GM10248 (cell line): ENCODE data around the gene HACE1.

ENCODE experiments used
- CTCF ChIA-PET: fragments of 300-600 bp; sonication (Branson Sonifier 250); formaldehyde crosslinking; extraction: SDS; loops from one replicate; lab custom pipeline; 2021; ENCODE audit warnings: antibody characterized with exemption; lab: Yijun Ruan, JAX
- POLR2A ChIA-PET: fragments of 350-650 bp; sonication (Branson Sonifier 250); formaldehyde crosslinking; extraction: SDS; loops from one replicate; lab custom pipeline; 2020; ENCODE audit warnings: antibody characterized with exemption; lab: Yijun Ruan, JAX
- DNase-seq: peaks from one replicate; pipeline ENCODE4 v3.0.0; 2012; ENCODE audit errors: extremely low spot score
- TF ChIP-seq, protein P1 (sequence below): IDR thresholded peaks from 2 replicates; pipeline ENCODE4 v1.5.1; 2012; ENCODE audit warnings: mild to moderate bottlenecking, low read depth; ENCODE audit errors: extremely low read depth, missing control alignments, control extremely low read depth

HACE1 gene

DNA sequence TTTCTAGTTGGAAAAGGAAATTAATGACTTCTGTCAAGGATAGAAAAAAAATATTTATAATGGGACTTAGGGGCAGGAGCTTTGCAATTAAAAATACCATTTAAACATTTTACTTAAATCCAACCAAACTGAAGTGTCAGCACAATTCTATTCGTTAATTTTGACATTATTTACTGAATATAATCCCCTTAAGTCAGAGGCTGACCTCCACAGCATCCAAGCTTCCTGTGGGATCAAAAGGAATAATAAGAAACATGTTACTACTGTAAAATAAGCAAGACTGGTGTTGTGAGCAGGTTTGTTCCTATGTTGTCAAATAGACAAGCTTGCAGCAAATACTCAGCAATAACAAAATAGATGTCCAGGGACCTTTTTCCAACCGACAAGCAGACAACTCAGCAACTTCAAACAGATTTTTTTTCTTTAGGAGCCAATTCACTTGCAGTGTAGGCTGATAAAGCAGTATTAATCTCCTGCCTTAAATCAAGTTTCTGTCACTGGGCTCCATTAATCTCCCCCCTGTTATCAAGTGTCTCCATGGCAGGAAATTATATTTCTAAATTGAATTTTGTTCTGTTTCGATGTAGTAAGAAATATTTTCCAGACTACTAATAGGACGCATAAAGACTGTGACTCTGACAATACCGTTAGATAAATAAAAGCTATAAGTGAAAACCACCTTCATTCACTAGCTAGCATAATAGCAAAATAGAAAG lies 157.4 kb downstream of the HACE1 start:
- ChIA-PET CTCF (interaction anchor here (1.2 to 2.1 kb wide), 3 partner anchors 10 to 19 kb away, joined by 3 to 8 read pairs (median 6); no protein-coding TSS in a partner anchor), POLR2A (no interaction called here)
- TF ChIP-seq, protein P1, sequence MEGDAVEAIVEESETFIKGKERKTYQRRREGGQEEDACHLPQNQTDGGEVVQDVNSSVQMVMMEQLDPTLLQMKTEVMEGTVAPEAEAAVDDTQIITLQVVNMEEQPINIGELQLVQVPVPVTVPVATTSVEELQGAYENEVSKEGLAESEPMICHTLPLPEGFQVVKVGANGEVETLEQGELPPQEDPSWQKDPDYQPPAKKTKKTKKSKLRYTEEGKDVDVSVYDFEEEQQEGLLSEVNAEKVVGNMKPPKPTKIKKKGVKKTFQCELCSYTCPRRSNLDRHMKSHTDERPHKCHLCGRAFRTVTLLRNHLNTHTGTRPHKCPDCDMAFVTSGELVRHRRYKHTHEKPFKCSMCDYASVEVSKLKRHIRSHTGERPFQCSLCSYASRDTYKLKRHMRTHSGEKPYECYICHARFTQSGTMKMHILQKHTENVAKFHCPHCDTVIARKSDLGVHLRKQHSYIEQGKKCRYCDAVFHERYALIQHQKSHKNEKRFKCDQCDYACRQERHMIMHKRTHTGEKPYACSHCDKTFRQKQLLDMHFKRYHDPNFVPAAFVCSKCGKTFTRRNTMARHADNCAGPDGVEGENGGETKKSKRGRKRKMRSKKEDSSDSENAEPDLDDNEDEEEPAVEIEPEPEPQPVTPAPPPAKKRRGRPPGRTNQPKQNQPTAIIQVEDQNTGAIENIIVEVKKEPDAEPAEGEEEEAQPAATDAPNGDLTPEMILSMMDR, result no peak
- no peak for DNase-seq

DNA sequence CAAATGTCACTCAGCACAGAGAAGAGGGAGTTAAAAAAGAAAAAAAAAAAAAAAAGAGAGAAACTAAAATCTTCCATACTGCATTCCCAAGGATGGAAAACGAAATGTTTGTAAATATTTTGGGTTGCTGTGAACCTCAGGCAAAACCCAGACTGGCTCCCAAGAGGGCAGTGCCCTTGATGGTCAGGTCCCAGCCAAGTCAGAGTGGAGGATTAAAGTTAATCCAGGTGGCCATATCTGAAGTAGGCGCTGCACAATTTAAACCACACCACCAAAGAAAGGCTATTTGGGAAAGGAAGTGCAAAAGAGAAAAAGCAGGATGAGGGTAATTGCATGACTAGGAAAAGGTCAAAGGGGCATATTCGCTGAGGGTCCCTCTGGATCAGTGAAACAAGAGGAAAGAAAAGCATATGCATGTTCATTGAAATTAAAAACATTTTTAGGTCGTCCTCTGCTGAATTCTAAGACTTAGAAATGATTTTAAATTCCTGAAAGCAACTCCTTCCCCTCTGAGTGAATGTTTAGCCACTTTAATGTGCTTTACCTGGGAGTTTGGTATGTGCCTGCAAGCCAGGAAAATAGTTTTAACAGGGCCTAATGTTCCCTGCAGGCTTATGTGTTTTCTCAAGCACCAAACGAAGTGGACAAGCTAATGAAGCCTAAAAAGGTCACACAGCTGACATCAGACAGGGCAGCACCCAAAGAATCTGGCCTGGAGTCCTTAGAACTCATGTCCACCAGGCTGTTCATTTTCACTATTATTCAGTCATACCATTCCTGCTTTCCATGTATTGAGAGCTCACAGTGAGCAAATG lies 159.1 kb downstream of the HACE1 start:
- no peak for DNase-seq
- TF ChIP-seq, protein P1, result no peak
- ChIA-PET CTCF (interaction anchor here (1.2 to 2.1 kb wide), 2 partner anchors 17 to 21 kb away, joined by 3 to 6 read pairs; no protein-coding TSS in a partner anchor), POLR2A (no interaction called here)

DNA sequence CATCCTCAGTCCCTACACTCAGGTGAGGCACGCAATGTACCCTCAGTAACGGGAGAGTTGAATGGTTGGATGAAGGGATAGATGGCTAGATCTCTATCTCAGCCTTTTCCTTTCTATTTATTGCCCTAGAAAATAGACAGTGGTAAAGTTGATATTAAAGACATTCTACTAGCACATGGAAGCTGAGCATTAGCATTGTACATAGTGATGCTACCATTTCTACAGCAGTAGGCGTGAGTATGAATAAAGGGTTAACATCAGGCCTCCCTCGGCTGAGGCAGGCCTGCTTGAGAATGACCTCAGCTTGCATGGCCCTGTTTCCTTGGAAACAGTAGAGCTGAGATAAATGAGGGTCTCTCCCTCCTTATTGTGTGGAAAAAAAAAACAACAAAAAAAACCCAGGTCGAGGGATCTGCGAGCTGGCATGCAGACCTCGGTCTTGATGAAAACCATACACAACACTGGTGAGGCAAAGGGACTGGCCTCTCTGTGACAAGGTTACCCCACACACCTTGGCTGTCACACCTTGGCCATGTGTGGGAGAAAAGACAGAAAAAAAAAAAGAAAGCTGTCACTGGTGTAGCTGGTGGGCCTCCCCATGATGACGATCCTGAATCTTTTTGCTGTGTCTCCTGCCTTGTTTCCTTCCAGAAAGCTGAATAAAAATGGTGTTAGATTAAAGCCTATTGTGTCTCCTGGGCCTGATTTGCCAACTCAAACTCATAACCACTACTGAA lies 160.0 kb downstream of the HACE1 start:
- POLR2A ChIA-PET, result no interaction called here
- no peak for DNase-seq
- CTCF ChIA-PET, result no interaction called here
- TF ChIP-seq, protein P1, result no peak

DNA sequence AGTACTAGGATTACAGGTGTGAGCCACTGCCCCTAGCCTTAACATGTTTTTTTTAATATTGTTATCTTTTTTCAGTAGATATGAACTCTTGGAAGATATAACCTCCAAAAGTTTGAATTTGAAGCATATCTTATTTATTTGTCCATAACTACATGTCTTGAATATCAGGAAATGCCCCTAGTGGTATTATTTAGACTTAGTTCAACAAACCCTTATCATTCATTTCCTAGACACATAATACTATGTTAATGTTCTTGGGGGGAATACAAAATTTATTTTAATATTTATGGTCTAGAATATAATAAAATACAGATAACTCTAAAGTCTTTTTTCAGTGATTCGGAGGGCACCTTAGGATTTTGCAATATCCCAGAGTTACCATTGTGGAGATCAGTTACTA lies 160.7 kb downstream of the HACE1 start:
- ChIA-PET POLR2A (no interaction called here), CTCF (interaction anchor here (1.3 kb wide), 1 partner anchor 16 kb away, joined by 4 read pairs; no protein-coding TSS in a partner anchor)
- no peak for DNase-seq
- TF ChIP-seq, protein P1, result no peak

DNA sequence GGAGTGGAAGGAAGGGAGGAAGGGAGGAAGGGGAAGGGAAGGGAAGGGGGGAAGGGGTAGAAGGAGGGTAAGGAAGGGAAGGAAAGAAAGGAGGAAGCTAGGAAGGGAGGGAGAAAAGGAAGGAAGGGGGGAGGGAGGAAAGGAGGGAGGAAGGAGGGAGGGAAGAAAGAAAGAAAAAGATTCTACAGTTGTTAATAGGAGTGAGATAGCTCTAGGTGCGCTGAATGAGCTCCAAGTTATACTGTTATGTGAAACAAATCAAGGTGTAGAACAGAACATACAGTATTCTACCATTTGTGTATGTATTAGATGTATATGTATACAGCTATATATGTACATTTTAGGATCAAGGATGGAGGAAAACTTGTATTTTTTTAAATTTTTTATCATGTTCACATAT lies 167.7 kb downstream of the HACE1 start:
- TF ChIP-seq, protein P1, result no peak
- POLR2A ChIA-PET, result no interaction called here
- CTCF ChIA-PET, result interaction anchor here (1.6 to 2.6 kb wide), 3 partner anchors 9 to 10 kb away, joined by 4 to 8 read pairs (median 6); no protein-coding TSS in a partner anchor

More for the DNA sequence above, 167.7 kb downstream of the HACE1 start:
- DNase-seq, result no peak
